SW480 (cell line): ENCODE results near the gene EHD2.

Experiments
- DNase-seq: peaks from one replicate; pipeline ENCODE4 v3.0.0-alpha.2; 2016; ENCODE audit warnings: low spot score

Gene EHD2

GRCh38 chr19:47691090-47691489, 22.1 kb upstream of the EHD2 start:
- no peak for DNase-seq

DNA sequence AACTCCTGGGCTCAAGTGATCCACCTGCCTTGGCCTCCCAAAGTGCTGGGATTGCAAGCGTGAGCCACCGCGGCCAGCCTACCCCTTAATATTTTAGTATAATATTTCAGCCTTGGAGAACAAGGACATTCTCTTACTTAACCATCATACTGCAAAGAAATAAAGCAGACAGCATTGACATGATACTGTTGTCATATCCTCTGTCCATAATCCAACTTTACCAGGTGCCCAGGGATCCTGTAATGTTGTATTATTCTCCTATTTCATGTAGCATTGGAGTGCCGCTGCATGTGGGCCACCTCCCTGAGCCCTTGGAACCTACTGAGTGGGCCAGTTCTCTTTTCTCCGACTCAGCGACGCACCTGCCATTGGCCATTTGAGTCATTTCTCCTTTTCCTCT, 21.4 kb upstream of the EHD2 start:
- no peak for DNase-seq

DNA sequence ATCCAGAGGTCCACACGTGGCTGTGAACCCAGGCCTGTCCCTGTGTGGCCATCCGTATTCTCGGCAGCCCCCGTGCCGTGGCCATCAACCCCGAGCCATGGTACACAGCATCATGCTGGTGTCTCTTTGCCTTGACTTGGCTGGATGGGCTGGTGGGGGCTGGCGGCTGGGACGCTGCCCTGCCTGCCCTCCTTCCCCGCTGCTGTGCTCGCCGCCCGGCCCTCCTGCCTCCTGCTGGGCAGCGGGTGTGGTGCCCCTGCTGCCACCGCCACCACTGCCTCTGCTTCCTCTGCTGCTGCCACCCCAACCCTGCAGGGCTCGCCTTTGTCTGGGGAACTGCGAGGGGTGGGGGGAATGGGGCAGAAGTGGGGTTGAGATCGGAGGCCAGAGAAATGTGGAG, 19.7 kb upstream of the EHD2 start:
- DNase-seq, result no peak

DNA sequence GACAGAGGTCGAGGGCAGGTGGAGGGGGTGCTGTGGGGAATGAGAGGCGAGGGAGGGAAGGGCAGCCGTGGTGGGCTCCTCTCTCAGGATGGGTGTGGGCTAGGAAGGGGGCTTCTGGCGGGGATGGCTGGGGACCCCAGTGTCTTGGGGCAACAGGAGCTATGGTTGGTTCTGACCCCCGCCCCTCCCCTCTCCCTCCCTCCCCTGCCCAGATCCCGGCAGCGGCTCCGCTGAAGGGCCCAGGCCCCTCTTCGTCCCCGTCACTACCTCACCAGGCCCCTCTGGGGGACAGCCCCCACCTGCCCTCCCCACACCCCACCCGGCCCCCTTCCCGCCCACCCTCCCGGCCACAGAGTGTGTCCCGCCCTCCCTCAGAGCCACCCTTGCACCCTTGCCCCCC, 19.3 kb upstream of the EHD2 start:
- DNase-seq, result no peak

GRCh38 chr19:47694466-47695273, 18.6 kb upstream of the EHD2 start:
- no peak for DNase-seq

GRCh38 chr19:47695533-47696262, 17.5 kb upstream of the EHD2 start:
- no peak for DNase-seq

GRCh38 chr19:47696635-47697034, 16.6 kb upstream of the EHD2 start:
- DNase-seq, result no peak

DNA sequence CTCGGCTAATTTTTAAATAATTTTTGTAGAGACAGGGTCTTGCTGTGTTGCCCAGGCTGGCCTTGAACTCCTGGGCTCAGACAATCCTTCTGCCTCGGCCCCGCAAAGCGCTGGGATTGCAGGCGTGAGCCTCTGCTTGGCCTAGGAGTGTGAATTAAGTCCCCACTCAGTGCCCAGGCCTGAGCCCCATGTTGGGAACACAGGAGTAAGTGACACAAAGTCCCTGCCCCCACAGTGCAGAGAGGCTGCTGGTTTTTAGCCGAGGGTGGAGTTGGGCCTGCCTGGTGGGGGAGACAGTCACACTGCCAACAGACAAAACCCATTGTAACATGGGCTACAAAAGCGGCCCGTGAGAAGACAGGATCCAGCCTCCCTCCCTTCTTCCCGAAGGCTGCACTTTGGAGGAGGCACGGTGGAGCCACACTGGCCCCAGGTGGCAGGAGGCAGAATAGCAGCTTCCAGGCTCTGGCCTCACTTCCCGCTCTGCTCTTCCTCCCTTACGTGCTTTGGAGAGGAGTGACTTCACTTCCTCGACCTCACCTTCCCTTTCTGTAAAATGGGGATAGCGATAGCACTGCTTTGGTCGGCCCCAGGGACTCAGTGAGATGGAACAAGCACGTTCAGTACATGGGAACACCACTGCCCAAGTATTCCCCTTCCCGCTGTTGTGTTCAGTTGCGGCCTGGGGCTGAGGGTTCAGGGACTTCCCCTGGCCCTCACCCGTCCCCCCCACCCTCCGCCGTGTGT, 15.2 kb upstream of the EHD2 start:
- DNase-seq, result peak; percentile 86

GRCh38 chr19:47698631-47699359, 14.4 kb upstream of the EHD2 start:
- DNase-seq, result no peak

DNA sequence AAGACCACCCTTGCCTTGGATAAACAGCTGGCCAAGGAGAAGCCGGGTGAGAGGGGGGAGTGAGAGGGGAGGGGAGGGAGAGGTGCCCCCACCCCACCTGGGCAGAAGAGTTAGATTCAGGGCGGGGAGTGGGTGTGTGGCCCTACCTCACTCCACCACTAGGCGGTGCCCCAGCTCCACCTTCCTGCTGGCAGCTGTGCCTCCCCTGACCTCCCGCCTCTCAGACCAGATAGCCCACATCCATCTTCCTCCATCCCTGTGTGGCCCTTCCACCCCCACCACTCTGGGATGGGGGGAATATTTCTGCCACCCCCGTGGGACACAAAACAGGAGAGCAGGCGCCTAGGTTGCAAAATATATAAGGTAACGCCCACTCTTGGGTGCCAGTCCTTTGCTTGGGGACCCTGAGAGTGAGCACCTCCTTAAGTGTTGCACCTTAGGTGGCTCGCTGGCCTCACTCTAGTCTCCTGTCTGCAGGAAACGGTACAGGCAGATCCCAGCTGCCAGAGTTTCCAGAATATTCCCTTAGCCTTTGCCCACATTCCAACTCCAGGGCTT, 13.8 kb upstream of the EHD2 start:
- DNase-seq, result peak; percentile 44

GRCh38 chr19:47700934-47701716, 12.1 kb upstream of the EHD2 start:
- DNase-seq, result no peak

- DNase-seq, result no peak
Measured at GRCh38 chr19:47701717-47702552, 11.3 kb upstream of the EHD2 start.

- no peak for DNase-seq
Measured at GRCh38 chr19:47702671-47703070, 10.6 kb upstream of the EHD2 start.

DNA sequence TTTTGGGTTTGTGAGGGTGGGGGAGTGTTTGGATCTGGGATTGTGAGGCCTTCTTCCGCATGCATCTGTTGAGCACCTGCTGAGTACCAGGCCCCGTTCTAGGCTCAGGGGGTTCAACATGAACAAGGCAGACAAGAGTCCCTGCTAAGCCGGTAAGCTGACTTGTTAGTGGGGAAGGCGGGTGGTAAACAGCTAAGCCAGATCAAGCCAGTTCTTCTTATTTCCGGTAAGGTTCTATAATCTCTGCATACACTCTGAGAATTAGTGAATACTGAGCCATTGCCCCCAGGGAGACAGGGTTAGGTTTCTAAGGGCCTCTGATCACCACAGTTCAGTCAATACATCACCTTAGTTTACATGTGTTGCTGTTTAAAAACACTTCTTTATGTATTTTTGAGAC, 9.9 kb upstream of the EHD2 start:
- no peak for DNase-seq

DNA sequence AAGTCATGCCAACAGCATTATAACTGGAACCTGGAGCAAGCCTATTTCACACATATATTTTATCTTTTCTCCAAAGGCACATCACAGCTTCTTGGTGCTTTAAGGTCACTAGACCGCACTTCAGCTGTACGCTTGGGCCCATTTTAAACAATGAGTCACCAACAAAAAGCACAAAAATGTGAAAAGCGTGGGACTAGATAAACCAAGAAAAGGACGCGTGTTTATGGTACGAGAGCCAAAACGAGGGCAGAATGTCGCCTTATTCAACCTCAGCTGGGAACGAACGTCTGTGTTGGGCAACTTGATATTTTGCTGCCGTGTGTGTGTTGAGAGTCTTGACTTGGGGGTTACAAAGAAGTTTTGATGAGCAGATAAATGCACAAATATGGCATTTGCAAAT, 9.2 kb upstream of the EHD2 start:
- DNase-seq, result no peak

DNA sequence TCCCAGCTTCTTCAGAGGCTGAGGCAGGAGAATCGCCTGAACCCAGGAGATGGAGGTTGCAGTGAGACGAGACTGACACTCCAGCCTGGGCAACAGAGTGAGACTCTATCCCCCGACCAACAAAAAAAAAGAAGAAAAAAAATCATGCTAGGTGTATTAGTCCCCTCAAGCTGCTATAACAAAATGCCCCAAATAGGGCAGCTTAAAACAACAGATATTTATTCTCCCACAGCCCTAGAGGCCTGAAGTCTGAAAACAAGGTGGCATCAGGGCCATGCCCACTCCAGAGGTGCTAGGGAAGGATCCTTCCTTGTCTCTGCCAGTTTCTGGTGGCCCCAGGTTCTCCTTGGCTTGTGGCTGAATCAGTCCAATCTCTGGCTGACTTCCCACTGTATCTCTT, 8.6 kb upstream of the EHD2 start:
- DNase-seq, result no peak

- peak; percentile 82 for DNase-seq
Measured at GRCh38 chr19:47707135-47707925, 5.9 kb upstream of the EHD2 start.

DNA sequence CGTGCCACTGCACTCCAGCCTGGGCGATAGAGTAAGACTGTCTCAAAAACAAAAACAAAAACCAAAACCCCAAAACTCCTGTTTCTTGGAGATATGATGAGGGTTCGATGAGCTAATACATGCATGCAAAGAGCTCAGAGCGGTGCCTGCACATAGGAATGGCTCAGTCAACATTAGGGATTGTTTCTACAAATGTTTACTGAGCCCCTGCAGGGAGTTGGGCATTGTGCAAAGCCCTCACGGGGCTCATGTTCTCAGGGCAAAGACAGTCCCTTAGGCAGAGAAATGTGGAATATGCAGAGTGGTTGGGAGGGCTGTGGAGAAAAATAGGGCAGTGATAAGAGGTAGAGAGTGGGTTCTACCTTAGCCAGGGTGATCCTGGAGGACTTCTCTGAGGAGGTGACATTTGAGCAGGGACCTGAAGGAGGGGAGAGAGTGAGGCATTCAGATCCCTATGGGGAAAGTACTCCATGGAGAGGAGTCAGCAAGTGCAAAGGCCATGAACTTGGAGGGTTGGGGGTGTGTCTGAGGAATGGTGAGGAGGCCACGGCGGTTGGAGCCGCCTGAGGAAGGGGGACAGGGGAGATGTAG, 1.5 kb upstream of the EHD2 start:
- DNase-seq, result no peak

DNA sequence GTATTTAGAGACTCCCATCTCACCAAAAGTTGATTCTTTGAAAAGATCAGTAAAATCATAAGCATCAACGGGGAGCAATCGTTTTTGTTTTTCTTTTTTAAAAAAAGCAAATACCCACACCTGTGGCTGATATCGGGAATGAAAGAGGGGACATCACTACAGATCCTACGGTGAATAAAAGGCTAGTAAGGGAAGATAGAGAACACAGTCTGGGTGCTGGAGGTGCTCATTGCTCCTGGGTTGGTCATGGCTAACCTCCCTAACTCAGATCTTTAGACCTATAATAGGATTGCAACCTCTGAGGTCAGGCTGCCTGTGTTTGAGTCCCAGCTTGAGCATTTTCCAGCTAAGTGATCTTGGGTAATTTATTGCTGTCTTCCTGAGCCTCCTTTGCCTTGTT, 1.1 kb downstream of the EHD2 start:
- no peak for DNase-seq
